H9 (cell line): Measurements from ENCODE around the gene HBZ. TPM values are rescaled to one million over a fixed set of nuclear protein-coding genes. Genes with fewer than 3 reads are reported as not detected.

Experiments used
- DNase-seq: peaks from one replicate; pipeline ENCODE4 v3.0.0-alpha.2; 2017
- H2AFZ ChIP-seq: one replicate; pipeline ENCODE4 v1.6.1; 2013; ENCODE audit warnings: mild to moderate bottlenecking, low read length, control low read depth, moderate library complexity
- H2AK5ac ChIP-seq: 2 replicates; pipeline ENCODE4 v1.6.1; 2013; ENCODE audit warnings: low read length, control low read depth, mixed read lengths; ENCODE audit not compliant: insufficient read length
- H2BK120ac ChIP-seq: one replicate; pipeline ENCODE4 v1.6.1; 2013; ENCODE audit warnings: low read depth, mild to moderate bottlenecking, low read length, control low read depth, inconsistent platforms; ENCODE audit not compliant: poor library complexity, severe bottlenecking
- H2BK12ac ChIP-seq: 2 replicates; pipeline ENCODE4 v1.6.1; 2013; ENCODE audit warnings: low read length, control low read depth, mixed read lengths, low read depth; ENCODE audit not compliant: insufficient read length
- H2BK15ac ChIP-seq: 2 replicates; pipeline ENCODE4 v1.6.1; 2013; ENCODE audit warnings: low read depth, low read length, control low read depth
- H2BK20ac ChIP-seq: one replicate; pipeline ENCODE4 v1.6.1; 2013; ENCODE audit warnings: low read depth, mild to moderate bottlenecking, low read length, control low read depth, inconsistent platforms; ENCODE audit not compliant: poor library complexity, severe bottlenecking
- H2BK5ac ChIP-seq: 2 replicates; pipeline ENCODE4 v1.6.1; 2013; ENCODE audit warnings: low read length, control low read depth, mixed read lengths; ENCODE audit not compliant: insufficient read length
- H3K14ac ChIP-seq: 2 replicates; pipeline ENCODE4 v1.6.1; 2013; ENCODE audit warnings: low read length, control low read depth; ENCODE audit not compliant: insufficient read depth
- H3K18ac ChIP-seq: 2 replicates; pipeline ENCODE4 v1.6.1; 2013; ENCODE audit warnings: low read depth, mild to moderate bottlenecking, mixed read lengths, low read length, control low read depth; ENCODE audit not compliant: insufficient read length
- H3K23ac ChIP-seq: 2 replicates; pipeline ENCODE4 v1.6.1; 2013; ENCODE audit warnings: low read length, control low read depth, mixed read lengths, low read depth; ENCODE audit not compliant: insufficient read length
- H3K23me2 ChIP-seq: 2 replicates; pipeline ENCODE4 v1.6.1; 2013; ENCODE audit warnings: low read depth, mild to moderate bottlenecking, mixed read lengths, low read length, control low read depth; ENCODE audit not compliant: insufficient read length, poor library complexity, severe bottlenecking
- H3K27ac ChIP-seq: 2 replicates; pipeline ENCODE4 v1.5.1; 2013; ENCODE audit warnings: low read length, control low read depth, mixed read lengths, low read depth; ENCODE audit not compliant: insufficient read length
- H3K27me3 ChIP-seq: 2 replicates; pipeline ENCODE4 v1.6.1; 2013; ENCODE audit warnings: low read length, control low read depth, inconsistent platforms; ENCODE audit not compliant: insufficient read depth
- H3K4ac ChIP-seq: 2 replicates; pipeline ENCODE4 v1.6.1; 2013; ENCODE audit warnings: low read depth, mild to moderate bottlenecking, control low read depth, inconsistent platforms, low read length, moderate library complexity
- H3K4me1 ChIP-seq: 2 replicates; pipeline ENCODE4 v1.6.1; 2013; ENCODE audit warnings: low read length, control low read depth, inconsistent platforms; ENCODE audit not compliant: insufficient read depth
- H3K4me2 ChIP-seq: 2 replicates; pipeline ENCODE4 v1.6.1; 2013; ENCODE audit warnings: low read length, control low read depth, mixed read lengths; ENCODE audit not compliant: insufficient read length, insufficient read depth
- H3K56ac ChIP-seq: 2 replicates; pipeline ENCODE4 v1.6.1; 2013; ENCODE audit warnings: low read depth, mild to moderate bottlenecking, mixed read lengths, low read length, control low read depth; ENCODE audit not compliant: insufficient read length
- H3K79me1 ChIP-seq: 2 replicates; pipeline ENCODE4 v1.6.1; 2013; ENCODE audit warnings: low read depth, mild to moderate bottlenecking, moderate library complexity, low read length, control low read depth, inconsistent platforms; ENCODE audit not compliant: insufficient read depth, poor library complexity, severe bottlenecking
- H3K79me2 ChIP-seq: 2 replicates; pipeline ENCODE4 v1.6.1; 2013; ENCODE audit warnings: low read length, control low read depth, inconsistent platforms; ENCODE audit not compliant: insufficient read depth
- H3K9ac ChIP-seq: 2 replicates; pipeline ENCODE4 v1.6.1; 2013; ENCODE audit warnings: low read length, control low read depth, mixed read lengths; ENCODE audit not compliant: insufficient read length; ENCODE audit errors: extremely low read depth
- H3K9me3 ChIP-seq: one replicate; pipeline ENCODE4 v1.6.1; 2013; ENCODE audit warnings: low read depth, low read length, inconsistent platforms; ENCODE audit not compliant: control insufficient read depth
- H3T11ph ChIP-seq: one replicate; pipeline ENCODE4 v1.6.1; 2013; ENCODE audit warnings: mild to moderate bottlenecking, low read length, control low read depth, inconsistent platforms
- H4K20me1 ChIP-seq: one replicate; pipeline ENCODE4 v1.6.1; 2013; ENCODE audit not compliant: control insufficient read depth, insufficient read length, insufficient read depth
- H4K5ac ChIP-seq: 2 replicates; pipeline ENCODE4 v1.6.1; 2013; ENCODE audit warnings: low read depth, mild to moderate bottlenecking, mixed read lengths, low read length, control low read depth; ENCODE audit not compliant: insufficient read length
- H4K8ac ChIP-seq: replicated peaks from 2 replicates; pipeline ENCODE4 v1.6.1; 2013; ENCODE audit warnings: low read length, control low read depth, mixed read lengths, low read depth; ENCODE audit not compliant: insufficient read length
- H4K91ac ChIP-seq: 2 replicates; pipeline ENCODE4 v1.6.1; 2013; ENCODE audit warnings: low read depth, mild to moderate bottlenecking, moderate library complexity, mixed read lengths, low read length, control low read depth; ENCODE audit not compliant: insufficient read length
- H3K27ac Mint-ChIP-seq, 3 experiments: 2 replicates in 2 of 3; 3 replicates in 1 of 3; pipeline ENCODE4 v1.8.0; 2020 to 2021; ENCODE audit warnings: mixed read lengths in 3 of 3, mild to moderate bottlenecking in 1 of 3, moderate library complexity in 1 of 3
- H3K27me3 Mint-ChIP-seq: 2 replicates; pipeline ENCODE4 v1.8.0; 2021; ENCODE audit warnings: low read depth, mild to moderate bottlenecking, moderate library complexity, mixed read lengths
- H3K36me3 Mint-ChIP-seq, 3 experiments: 2 replicates in 2 of 3; 3 replicates in 1 of 3; pipeline ENCODE4 v1.8.0; 2020 to 2021; ENCODE audit warnings: low read depth in 3 of 3, mixed read lengths in 3 of 3; ENCODE audit not compliant: insufficient read depth in 1 of 3
- H3K4me1 Mint-ChIP-seq, 2 experiments: 2 replicates each; pipeline ENCODE4 v1.8.0; 2020; ENCODE audit warnings: mixed read lengths in 2 of 2
- H3K4me3 Mint-ChIP-seq, 2 experiments: 2 replicates in 1 of 2; 3 replicates in 1 of 2; pipeline ENCODE4 v1.8.0; 2020 to 2021; ENCODE audit warnings: mild to moderate bottlenecking in 2 of 2, mixed read lengths in 2 of 2, moderate library complexity in 1 of 2
- H3K9me3 Mint-ChIP-seq, 2 experiments: 2 replicates in 1 of 2; 3 replicates in 1 of 2; pipeline ENCODE4 v1.8.0; 2020; ENCODE audit warnings: mild to moderate bottlenecking in 2 of 2, mixed read lengths in 2 of 2, moderate library complexity in 1 of 2
- WGBS: extraction: QIAGEN DNeasy Blood & Tissue Kit; methylation state at CpG from one replicate; pipeline ENCODE4 v1.1.7; 2013; ENCODE audit warnings: missing lambda C conversion rate, low lambda C conversion rate, mixed read lengths; ENCODE audit not compliant: insufficient read length; ENCODE audit errors: extremely low coverage; 5-methylcytosine and 5-hydroxymethylcytosine counted together
- total RNA-seq: library from RNA; stranded (reverse); gene quantifications from 2 replicates; pipeline ENCODE4 v1.2.1, GENCODE V29; 2021
- TF ChIP-seq, protein P1 (sequence below): fragments of 200-600 bp; sonication (generic); conservative IDR thresholded peaks from 3 replicates; pipeline ENCODE4 v1.8.0; 2021; ENCODE audit warnings: antibody characterized with exemption, mild to moderate bottlenecking

HBZ gene
- total RNA-seq, 1 experiment from 2014 or later = not detected

DNA sequence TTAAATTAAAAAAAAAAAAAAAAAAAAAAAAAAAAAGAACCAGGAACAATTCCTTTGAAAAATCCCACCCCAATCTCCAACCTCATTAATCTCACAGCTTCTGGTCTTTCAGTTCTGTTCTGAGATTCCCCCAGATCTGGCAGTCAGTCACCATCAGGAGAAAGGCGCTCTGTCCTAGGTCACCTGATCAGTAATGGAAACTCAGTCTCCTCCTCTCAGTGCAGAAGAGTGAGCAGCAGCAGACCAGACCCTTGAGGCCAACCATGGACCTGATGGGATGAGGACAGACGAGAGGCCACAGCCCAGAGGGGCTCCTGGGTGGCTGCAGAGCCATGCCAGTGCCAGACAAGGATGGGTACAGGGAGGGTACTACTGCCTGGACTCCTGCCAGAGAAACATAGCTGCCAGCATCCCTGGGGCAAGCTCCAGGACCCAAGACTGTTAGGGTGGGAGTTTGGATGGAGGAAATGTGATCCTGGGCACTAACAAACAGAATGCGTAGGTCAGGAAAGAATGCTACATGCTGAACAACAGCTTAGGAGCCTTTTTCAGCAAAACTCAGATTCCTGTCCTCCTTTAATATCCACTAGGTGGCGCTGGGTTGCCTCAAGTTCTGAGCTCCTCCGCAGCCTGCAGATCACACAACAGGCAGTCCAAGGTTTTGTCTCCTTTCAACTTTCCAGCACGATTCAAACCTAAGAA is 45.7 kb upstream of the HBZ start:
- H3K23ac ChIP-seq = no peak overlapping the region
- no peaks in the 10 kb centered on the region for H3K27me3 ChIP-seq
- H3K27ac ChIP-seq = no peak overlapping the region
- no peak overlapping the region for H2BK120ac ChIP-seq
- peaks cover 14 to 18% of the 10 kb centered on the region in 2 experiments for H3K4me1 Mint-ChIP-seq
- TF ChIP-seq, protein P1, sequence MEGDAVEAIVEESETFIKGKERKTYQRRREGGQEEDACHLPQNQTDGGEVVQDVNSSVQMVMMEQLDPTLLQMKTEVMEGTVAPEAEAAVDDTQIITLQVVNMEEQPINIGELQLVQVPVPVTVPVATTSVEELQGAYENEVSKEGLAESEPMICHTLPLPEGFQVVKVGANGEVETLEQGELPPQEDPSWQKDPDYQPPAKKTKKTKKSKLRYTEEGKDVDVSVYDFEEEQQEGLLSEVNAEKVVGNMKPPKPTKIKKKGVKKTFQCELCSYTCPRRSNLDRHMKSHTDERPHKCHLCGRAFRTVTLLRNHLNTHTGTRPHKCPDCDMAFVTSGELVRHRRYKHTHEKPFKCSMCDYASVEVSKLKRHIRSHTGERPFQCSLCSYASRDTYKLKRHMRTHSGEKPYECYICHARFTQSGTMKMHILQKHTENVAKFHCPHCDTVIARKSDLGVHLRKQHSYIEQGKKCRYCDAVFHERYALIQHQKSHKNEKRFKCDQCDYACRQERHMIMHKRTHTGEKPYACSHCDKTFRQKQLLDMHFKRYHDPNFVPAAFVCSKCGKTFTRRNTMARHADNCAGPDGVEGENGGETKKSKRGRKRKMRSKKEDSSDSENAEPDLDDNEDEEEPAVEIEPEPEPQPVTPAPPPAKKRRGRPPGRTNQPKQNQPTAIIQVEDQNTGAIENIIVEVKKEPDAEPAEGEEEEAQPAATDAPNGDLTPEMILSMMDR = peak; percentile 90
- WGBS = no CpG with 5 or more reads among the region's 6 CpGs
- H2AFZ ChIP-seq = no peak overlapping the region
- no peaks in the 10 kb centered on the region for H3K9me3 Mint-ChIP-seq
- no peak overlapping the region for H3K9ac ChIP-seq
- H3K4me2 ChIP-seq = no peak overlapping the region
- no peak overlapping the region for H2BK5ac ChIP-seq
- peak overlapping the region in 1 of 3 experiments; percentile 18; a peak in 1 of 7 replicates for H3K27ac Mint-ChIP-seq
- no peak overlapping the region for H3K14ac ChIP-seq
- H3K18ac ChIP-seq = no peak overlapping the region
- no peak overlapping the region for H4K8ac ChIP-seq
- no peak overlapping the region for H3K56ac ChIP-seq
- no peak overlapping the region for H2BK12ac ChIP-seq
- no peaks in the 10 kb centered on the region for H4K20me1 ChIP-seq
- no peak overlapping the region for H3K4me3 Mint-ChIP-seq
- H3K79me2 ChIP-seq = no peaks in the 10 kb centered on the region
- no peak overlapping the region for H3K4ac ChIP-seq
- no peak overlapping the region for H4K5ac ChIP-seq
- H3T11ph ChIP-seq = no peak overlapping the region
- H2BK20ac ChIP-seq = no peak overlapping the region
- no peaks in the 10 kb centered on the region for H3K9me3 ChIP-seq
- no peaks in the 10 kb centered on the region for H3K4me1 ChIP-seq
- no peaks in the 10 kb centered on the region for H3K27me3 Mint-ChIP-seq
- H3K79me1 ChIP-seq = no peaks in the 10 kb centered on the region
- peaks cover 5 to 44% (median 21%) of the 10 kb centered on the region in 3 experiments; a peak in 6 of 7 replicates for H3K36me3 Mint-ChIP-seq
- no peak overlapping the region for H2AK5ac ChIP-seq
- H2BK15ac ChIP-seq = no peak overlapping the region
- no peaks in the 10 kb centered on the region for H3K23me2 ChIP-seq
- DNase-seq = peak; percentile 73
- no peak overlapping the region for H4K91ac ChIP-seq
